Endothelial cell of umbilical vein (primary cell): Measurements from ENCODE around the gene CEP19. TPM values are rescaled to one million over a fixed set of nuclear protein-coding genes. Genes with fewer than 3 reads are reported as not detected.

Experiments used
- BruUV-seq: library from RNA; stranded (reverse); fragments of 400-500 nt; replicated peaks from 2 replicates; lab custom pipeline; 2021; lab: Mats Ljungman, UMichigan
- CTCF ChIA-PET: fragments of 300-600, 350-600 bp; sonication (Branson Sonifier 250); formaldehyde crosslinking; loops from one replicate; lab custom pipeline; 2021; ENCODE audit warnings: antibody characterized with exemption, inconsistent platforms; lab: Charles Lee
- POLR2A ChIA-PET: fragments of 300-600, 350-600 bp; sonication (Branson Sonifier 250); formaldehyde crosslinking; loops from one replicate; lab custom pipeline; 2021; ENCODE audit warnings: antibody characterized with exemption, inconsistent platforms; lab: Charles Lee
- DNase-seq: peaks from one replicate; pipeline ENCODE4 v3.0.0-alpha.2; 2011; ENCODE audit warnings: low read depth, low spot score
- FAIRE-seq: peaks from 2 replicates; lab custom pipeline; 2011; peaks lifted over from hg19 to GRCh38; lab: Jason Lieb, UNC
- H2AFZ ChIP-seq: 2 replicates; pipeline ENCODE4 v1.6.0; 2012; ENCODE audit warnings: low read depth, low read length, control low read depth, inconsistent platforms
- H3K27ac ChIP-seq: 2 replicates; pipeline ENCODE4 v1.5.1; 2011; ENCODE audit warnings: low read depth, mild to moderate bottlenecking, control low read depth, low read length, moderate library complexity; ENCODE audit not compliant: insufficient read depth
- H3K27me3 ChIP-seq, 2 experiments: 2 replicates each; pipeline versions ENCODE4 v1.6.0 to v1.6.1; 2011; ENCODE audit warnings: low read length in 2 of 2, mixed read lengths in 1 of 2; ENCODE audit not compliant: control insufficient read depth in 2 of 2, insufficient read depth in 2 of 2
- H3K36me3 ChIP-seq, 2 experiments: 2 replicates in 1 of 2; 3 replicates in 1 of 2; pipeline ENCODE4 v1.5.1; 2011; ENCODE audit warnings: low read length in 2 of 2, mild to moderate bottlenecking in 1 of 2, moderate library complexity in 1 of 2; ENCODE audit not compliant: control insufficient read depth in 2 of 2, insufficient read depth in 2 of 2; ENCODE audit errors: extremely low read depth in 1 of 2
- H3K4me1 ChIP-seq: 3 replicates; pipeline ENCODE4 v1.5.1; 2011; ENCODE audit warnings: mild to moderate bottlenecking, low read length; ENCODE audit not compliant: control insufficient read depth, insufficient read depth; ENCODE audit errors: extremely low read depth
- H3K4me2 ChIP-seq: 2 replicates; pipeline ENCODE4 v1.6.1; 2011; ENCODE audit warnings: low read length, control low read depth, mixed read lengths; ENCODE audit not compliant: insufficient read depth
- H3K4me3 ChIP-seq, 3 experiments: fragments of 200-600 bp in 1 of 3; sonication (generic), shearing (Covaris generic) in 1 of 3; replicated peaks in 1 of 3; 2 replicates each; pipeline ENCODE4 v1.5.1; 2011 to 2016; ENCODE audit warnings: control low read depth in 3 of 3, low read length in 3 of 3, mild to moderate bottlenecking in 2 of 3, inconsistent platforms in 1 of 3, low read depth in 1 of 3, moderate library complexity in 1 of 3; ENCODE audit not compliant: insufficient read depth in 1 of 3
- H3K79me2 ChIP-seq: 2 replicates; pipeline ENCODE4 v1.6.0; 2012; ENCODE audit warnings: low read length, inconsistent platforms; ENCODE audit not compliant: control insufficient read depth, insufficient read depth
- H3K9ac ChIP-seq: replicated peaks from 2 replicates; pipeline ENCODE3; 2011; ENCODE audit warnings: low read length, control low read depth; ENCODE audit not compliant: insufficient read depth; ENCODE audit errors: extremely low read depth
- H3K9me1 ChIP-seq: replicated peaks from 3 replicates; pipeline ENCODE4 v1.6.0; 2011; ENCODE audit warnings: mild to moderate bottlenecking, low read length; ENCODE audit not compliant: control insufficient read depth, insufficient read depth; ENCODE audit errors: extremely low read depth
- H3K9me3 ChIP-seq: replicated peaks from 2 replicates; pipeline ENCODE4 v1.5.1; 2012; ENCODE audit warnings: low read length, inconsistent platforms; ENCODE audit not compliant: control insufficient read depth, insufficient read depth
- H4K20me1 ChIP-seq: replicated peaks from 2 replicates; pipeline ENCODE3; 2011; ENCODE audit warnings: mild to moderate bottlenecking, low read length; ENCODE audit not compliant: control insufficient read depth, insufficient read depth; ENCODE audit errors: extremely low read depth
- CTCF ChIP-seq, 2 donors: IDR thresholded peaks; 1 replicate in 1 of 2; 2 replicates in 1 of 2; pipeline ENCODE4 v1.5.1; 2011; ENCODE audit warnings: low read length in 2 of 2, mild to moderate bottlenecking in 2 of 2, moderate library complexity in 2 of 2, control low read depth in 1 of 2, inconsistent platforms in 1 of 2, low read depth in 1 of 2; ENCODE audit not compliant: insufficient read depth in 1 of 2; ENCODE audit errors: extremely low read depth in 1 of 2
- EZH2 ChIP-seq: IDR thresholded peaks from 2 replicates; pipeline ENCODE4 v1.6.1; 2012; ENCODE audit warnings: borderline replicate concordance, low read depth, mild to moderate bottlenecking, moderate library complexity, low read length, inconsistent platforms; ENCODE audit not compliant: severe bottlenecking
- FOS ChIP-seq: IDR thresholded peaks from 2 replicates; pipeline ENCODE4 v1.6.1; 2011; ENCODE audit warnings: mild to moderate bottlenecking, low read length, moderate library complexity, borderline replicate concordance; ENCODE audit not compliant: insufficient read depth
- GATA2 ChIP-seq: IDR thresholded peaks from 2 replicates; pipeline ENCODE4 v1.7.0; 2011; ENCODE audit warnings: low read depth, mild to moderate bottlenecking, moderate library complexity, mixed read lengths, low read length; ENCODE audit not compliant: insufficient read length, insufficient read depth
- JUN ChIP-seq: IDR thresholded peaks from 2 replicates; pipeline ENCODE4 v1.6.1; 2011; ENCODE audit warnings: borderline replicate concordance, low read depth; ENCODE audit not compliant: insufficient read length, insufficient read depth
- MAX ChIP-seq: IDR thresholded peaks from 2 replicates; pipeline ENCODE4 v1.6.1; 2011; ENCODE audit not compliant: insufficient read depth, insufficient read length
- MYC ChIP-seq: IDR thresholded peaks from one replicate; pipeline ENCODE4 v1.6.1; 2011; ENCODE audit warnings: mild to moderate bottlenecking, low read depth, low read length
- POLR2A ChIP-seq: IDR thresholded peaks from 2 replicates; pipeline ENCODE4 v1.6.1; 2012; ENCODE audit warnings: low read depth, mild to moderate bottlenecking, control low read depth, low read length
- POLR2AphosphoS5 ChIP-seq: IDR thresholded peaks from 2 replicates; pipeline ENCODE4 v1.6.1; 2012; ENCODE audit warnings: low read depth, mild to moderate bottlenecking, control low read depth, low read length, moderate library complexity; ENCODE audit not compliant: insufficient read depth
- dilution Hi-C: fragments of 300-500 bp; cut with MboI; formaldehyde crosslinking; loops from one replicate; pipeline ENCODE4 v1.15.0; 2019; ENCODE audit warnings: low sequenced_read_pairs; ENCODE audit not compliant: extremely low pct_ligation_motif_present
- intact Hi-C: fragments of 100-400 bp; cut with micrococcal nuclease; formaldehyde crosslinking; loops from one replicate; pipeline ENCODE4 v1.10.0; 2022
- polyA plus RNA-seq, 4 experiments: library from polyadenylated mRNA; depleted of rRNA in 3 of 4; stranded (reverse) in 3 of 4; unstranded in 1 of 4; fragments of >200 nt; gene quantifications; 2 replicates each; pipeline versions ENCODE4 v1.2.1 to v1.2.3, GENCODE V29; 2011 to 2012; ENCODE audit warnings: missing spikeins in 1 of 4
- total RNA-seq: library from RNA; stranded (reverse); gene quantifications from 2 replicates; pipeline ENCODE4 v1.2.3, GENCODE V29; 2021

CEP19 gene
- total and polyA plus RNA-seq, 2 donors (not counting 3 experiments of a cell fraction or from before 2014, with no cell fraction given): 0.87 to 1.6 TPM

GRCh38 chr3:196706731-196707130 lies 5.3 kb downstream of the CEP19 start:
- dilution Hi-C loops (no loop called here), intact Hi-C loops (no loop called here)
- FAIRE-seq (no peak), DNase-seq (no peak)
- no peak overlapping the region for H3K27ac ChIP-seq
- TF ChIP-seq MYC (no peak), CTCF (IDR thresholded peaks at IDR 0.05; ENCODE audit: extremely low read depth in 1 of 2, insufficient read depth in 1 of 2, low read depth in 1 of 2, low read length in 2 of 2) (no peak)
- BruUV-seq: no TSS peak
- H3K4me3 ChIP-seq: no peak overlapping the region
- no peak overlapping the region for H3K4me2 ChIP-seq
- H3K9me1 ChIP-seq: no peaks in the 10 kb centered on the region
- H3K36me3 ChIP-seq: no peaks in the 10 kb centered on the region
- H3K9me3 ChIP-seq: no peaks in the 10 kb centered on the region
- H4K20me1 ChIP-seq: no peaks in the 10 kb centered on the region
- H3K27me3 ChIP-seq: peaks cover 0 to 3% of the 10 kb centered on the region in 2 experiments
- CTCF ChIA-PET: interaction anchor here (0.8 to 3.1 kb wide), 6 partner anchors 11 to 97 kb away, joined by 3 to 11 read pairs (median 6); no protein-coding TSS in a partner anchor
- H2AFZ ChIP-seq: no peak overlapping the region
- POLR2A ChIA-PET: no interaction called here
- H3K9ac ChIP-seq: no peak overlapping the region
- H3K4me1 ChIP-seq: peaks cover 7% of the 10 kb centered on the region
- no peaks in the 10 kb centered on the region for H3K79me2 ChIP-seq

- no peaks in the 10 kb centered on the region for H3K9me1 ChIP-seq
- DNase-seq: no peak
- ChIA-PET POLR2A (no interaction called here), CTCF (interaction anchor here (0.8 to 3.1 kb wide), 2 partner anchors 11 to 97 kb away, joined by 3 to 11 read pairs; no protein-coding TSS in a partner anchor)
- TF ChIP-seq MAX: no peak
- no peak for TF ChIP-seq MYC
- no peak for TF ChIP-seq FOS
- TF ChIP-seq GATA2: no peak
- no peak for TF ChIP-seq POLR2A
- no peak for TF ChIP-seq JUN
- no peak for TF ChIP-seq EZH2
- no peak for TF ChIP-seq POLR2AphosphoS5
- no peak for TF ChIP-seq CTCF (IDR thresholded peaks at IDR 0.05; ENCODE audit: extremely low read depth in 1 of 2, insufficient read depth in 1 of 2, low read depth in 1 of 2, low read length in 2 of 2)
- H3K4me3 ChIP-seq: no peak overlapping the region
- H3K4me2 ChIP-seq: no peak overlapping the region
- no peaks in the 10 kb centered on the region for H3K9me3 ChIP-seq
- FAIRE-seq: no peak
- BruUV-seq: no TSS peak
- H3K36me3 ChIP-seq: no peaks in the 10 kb centered on the region
- dilution Hi-C loops (no loop called here), intact Hi-C loops (no loop called here)
- H3K27ac ChIP-seq: no peak overlapping the region
- peaks cover 3% of the 10 kb centered on the region for H3K4me1 ChIP-seq
- no peak overlapping the region for H2AFZ ChIP-seq
- no peaks in the 10 kb centered on the region for H4K20me1 ChIP-seq
- no peak overlapping the region for H3K9ac ChIP-seq
- no peaks in the 10 kb centered on the region for H3K79me2 ChIP-seq
- peaks cover 0 to 3% of the 10 kb centered on the region in 2 experiments for H3K27me3 ChIP-seq
These were observed 5.7 kb downstream of the CEP19 start for GRCh38 chr3:196706327-196706726.
